HG03135 (cell line): ENCODE data around the gene KY.

Experiments
- ATAC-seq: cut with Tn5 transposase; IDR thresholded peaks from one replicate; pipeline ENCODE4 v1.9.1; 2021; ENCODE audit warnings: mild to moderate bottlenecking, moderate library complexity; ENCODE audit not compliant: unreplicated experiment

Gene KY

DNA sequence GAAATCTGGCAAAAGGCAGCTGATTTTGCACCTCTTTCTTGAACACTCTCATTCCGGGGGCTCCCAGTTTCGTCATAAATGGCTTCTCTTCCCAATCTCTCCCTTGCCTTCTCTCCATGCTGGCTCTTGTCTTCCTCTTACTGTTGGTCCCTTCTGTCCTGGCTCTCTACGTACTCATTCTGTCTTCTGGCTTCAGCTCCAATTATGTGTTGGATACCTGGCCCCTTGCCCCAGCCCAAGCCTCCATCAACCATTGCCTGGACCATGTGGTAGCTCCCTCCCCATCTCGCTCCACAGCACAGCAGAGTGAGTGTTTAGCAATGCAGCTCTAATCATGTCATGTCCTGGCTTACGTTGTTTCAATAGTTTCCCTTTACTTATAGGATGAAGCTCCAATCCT lies 21.7 kb upstream of the KY start:
- ATAC-seq = no peak

DNA sequence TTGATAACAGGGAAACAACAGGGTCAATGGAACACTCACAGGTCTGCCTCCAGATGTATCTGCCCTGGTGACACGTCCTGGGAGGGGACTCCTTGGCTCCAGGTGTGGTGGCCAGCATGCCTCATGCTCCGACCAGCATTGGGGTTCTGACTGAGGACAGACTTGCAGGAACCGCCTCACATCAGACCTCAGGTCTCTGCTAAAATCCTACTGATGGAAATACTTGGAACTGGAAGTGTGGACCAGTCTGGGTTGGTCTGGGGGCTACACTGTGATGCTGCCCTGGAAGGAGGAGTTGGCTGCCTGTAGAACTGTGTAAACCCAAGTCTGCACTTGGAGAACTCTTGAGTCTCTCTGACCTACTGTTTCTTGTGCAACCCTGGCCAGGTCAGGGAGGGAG lies 17.1 kb upstream of the KY start:
- no peak for ATAC-seq

DNA sequence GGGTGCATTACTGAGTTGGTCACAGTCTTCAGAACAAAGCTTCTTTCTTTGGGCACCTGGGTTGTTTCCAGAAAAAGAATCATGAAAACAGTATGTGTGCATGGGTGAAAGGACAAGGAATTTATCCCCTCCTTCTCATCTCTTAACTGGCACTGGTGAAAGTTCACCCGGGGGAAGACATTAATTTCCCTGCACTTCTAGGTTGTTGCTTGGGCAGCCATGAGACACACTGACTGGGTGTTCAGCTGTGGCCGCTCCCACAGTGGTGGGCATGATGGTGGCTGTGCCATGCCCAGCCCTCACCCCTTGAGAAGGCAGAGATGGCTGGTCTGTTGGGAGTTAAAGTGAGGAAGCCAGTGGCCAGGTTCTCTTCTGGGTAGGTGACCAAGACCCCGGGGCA lies 16.6 kb upstream of the KY start:
- ATAC-seq = no peak

DNA sequence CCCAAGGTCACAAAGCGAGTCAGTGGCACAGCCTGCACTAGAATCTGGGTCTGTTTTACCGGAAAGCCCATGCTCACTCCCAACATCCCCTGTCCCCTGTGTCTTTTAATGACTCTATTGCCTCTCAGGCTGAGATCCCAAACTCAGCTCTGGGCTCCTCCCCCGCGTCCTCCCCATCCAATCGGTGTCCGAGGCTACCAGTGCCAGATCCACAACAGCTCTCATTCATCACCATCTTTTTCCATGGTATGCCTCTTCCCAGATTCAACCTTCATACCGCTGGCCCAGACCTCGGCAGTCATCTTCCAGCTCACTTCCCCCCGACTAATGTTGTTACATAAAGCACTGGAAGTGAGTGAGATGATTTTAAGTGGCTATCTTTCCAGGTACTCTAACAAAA lies 16.1 kb upstream of the KY start:
- no peak for ATAC-seq

DNA sequence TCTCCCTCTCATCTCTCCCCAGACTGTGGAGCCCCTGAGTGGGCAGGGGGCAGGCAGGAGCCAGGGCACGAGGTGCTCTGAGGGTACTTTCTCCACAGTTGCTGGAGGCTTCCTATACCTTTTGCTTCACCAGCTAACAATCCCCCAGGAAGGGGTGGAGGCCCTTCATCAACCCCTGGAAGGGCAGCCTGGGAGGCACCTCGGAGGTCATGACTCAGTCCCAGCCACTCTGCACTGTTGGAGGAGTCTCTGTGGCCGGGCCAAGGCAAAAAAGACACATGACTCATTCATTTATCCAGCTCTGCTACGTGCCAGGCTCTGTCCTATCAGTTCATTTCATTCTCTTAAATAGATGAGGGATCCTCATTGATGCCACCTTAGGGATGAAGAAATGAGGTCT lies 15.6 kb upstream of the KY start:
- ATAC-seq = no peak

DNA sequence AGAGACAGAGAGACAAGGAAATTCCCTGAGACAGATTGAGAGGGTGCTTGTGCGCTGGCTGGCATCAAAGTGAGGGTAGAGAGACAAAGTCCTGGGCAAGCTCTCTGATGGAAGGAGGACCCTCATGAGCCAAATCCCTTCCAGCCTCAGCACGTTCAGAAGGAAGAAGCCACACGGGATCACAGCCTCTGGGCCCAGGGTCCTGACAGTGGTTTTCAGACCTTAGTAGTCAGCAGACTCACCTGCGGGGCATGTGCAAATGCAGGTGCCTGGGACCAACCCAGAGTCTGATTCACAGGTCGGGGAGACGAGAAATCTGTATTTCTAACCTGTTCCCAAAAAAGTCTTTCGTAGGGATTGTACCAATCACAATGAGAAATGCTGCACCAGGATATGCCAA lies 15.2 kb upstream of the KY start:
- no peak for ATAC-seq

DNA sequence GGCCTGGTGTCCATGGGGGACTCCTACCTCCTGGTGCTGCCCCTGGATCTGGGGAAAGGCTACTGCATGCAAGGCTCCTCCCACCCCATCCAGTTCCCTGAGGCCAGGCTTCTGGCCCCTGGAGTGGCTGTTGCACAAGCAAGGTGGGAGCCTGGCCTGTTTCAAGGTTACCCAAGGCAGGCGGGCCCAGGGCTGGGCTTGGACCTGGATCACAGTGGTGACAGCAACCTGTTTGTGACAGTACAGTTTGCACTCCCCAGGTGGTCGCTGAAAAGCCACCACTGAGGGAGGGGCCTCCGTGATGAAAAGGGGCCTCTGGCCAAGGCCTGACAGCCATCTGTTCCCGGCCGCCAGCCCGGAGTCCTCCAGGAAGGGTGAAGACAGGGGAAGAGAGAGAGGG lies 14.4 kb upstream of the KY start:
- no peak for ATAC-seq

DNA sequence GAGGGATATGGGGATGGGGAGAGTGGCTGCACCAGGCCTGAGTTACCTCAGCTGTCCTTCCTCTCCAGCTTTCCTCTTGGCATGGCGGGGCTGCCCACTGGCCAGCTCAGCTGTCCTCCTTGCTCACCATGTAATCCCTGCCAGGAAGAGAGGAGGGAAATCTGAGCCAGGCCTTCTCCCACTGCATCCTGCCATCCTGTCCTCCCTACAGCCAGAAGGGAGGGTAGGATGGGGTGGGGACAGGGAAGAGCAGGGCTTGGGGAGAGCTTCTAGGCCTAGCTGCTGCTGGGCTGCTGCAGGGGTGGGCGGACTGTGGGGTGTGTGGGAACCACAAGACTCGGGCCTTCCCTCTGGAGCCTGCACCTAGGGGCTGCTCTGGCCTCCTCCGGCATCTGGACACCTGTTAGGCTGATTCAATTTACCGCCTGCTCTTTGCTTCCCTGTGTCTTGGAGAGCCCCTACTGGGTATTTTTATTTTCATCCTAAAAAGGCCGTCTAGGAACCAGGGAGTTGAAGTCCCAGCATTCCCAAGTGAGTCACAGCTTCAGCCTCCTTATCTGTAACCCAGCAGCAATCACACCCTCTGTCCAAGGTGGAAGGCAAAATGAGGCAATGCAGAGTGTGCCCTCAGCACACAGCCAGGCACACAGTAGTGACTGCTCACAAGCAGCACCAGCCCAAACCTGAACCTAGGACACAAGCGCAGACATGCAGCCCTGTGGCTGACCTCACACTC lies 13.1 kb upstream of the KY start:
- no peak for ATAC-seq

DNA sequence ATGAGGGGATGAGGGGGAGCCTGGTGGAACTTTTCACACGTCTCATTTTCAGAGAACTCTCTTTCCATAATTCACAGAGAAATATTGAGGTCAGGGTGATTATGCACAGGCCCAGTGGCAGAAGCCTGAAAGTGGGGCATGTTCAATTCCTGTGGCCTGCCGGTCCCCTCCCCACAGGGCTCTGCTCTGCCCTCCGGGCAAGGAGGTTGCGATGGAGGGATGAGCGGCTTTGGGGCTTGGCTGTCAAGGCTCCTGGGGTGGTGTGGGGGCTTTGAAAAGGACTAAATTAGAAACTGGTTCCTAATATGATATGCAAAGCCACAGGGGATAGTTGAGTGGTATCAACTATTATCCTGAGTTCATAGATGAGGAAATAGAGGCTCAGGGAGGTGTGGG lies 9.2 kb upstream of the KY start:
- no peak for ATAC-seq

DNA sequence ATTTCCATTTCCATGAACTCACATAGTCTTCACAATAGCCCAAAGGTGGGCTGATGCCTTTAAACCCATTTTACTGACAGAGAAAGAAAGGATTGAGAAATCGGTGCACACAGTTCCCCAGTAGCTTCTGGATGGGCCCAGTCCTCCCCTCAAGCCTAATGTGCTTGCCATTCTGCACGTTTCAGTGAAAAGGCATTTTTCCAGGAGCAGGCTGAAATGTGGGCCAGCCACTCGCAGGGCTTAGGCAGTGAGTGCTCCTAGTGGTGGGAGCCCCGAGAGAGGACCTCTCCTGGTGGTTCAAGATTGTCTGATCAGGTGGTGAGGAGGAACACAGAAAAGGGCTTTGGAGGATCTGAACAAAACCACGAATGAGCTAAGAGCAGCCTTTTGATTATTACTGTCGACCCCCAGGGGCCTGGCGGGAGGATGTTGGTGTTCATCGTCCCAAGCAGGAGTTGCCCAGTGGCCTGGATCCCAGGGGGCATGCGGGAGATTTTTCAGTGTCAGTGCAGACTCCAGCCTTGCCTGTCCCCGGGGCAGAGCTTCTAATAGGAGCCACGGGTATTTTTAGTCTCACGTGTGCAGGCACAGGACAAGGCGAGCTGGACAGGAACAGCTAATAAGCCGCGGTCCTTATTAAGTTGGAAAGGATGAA lies 8.7 kb upstream of the KY start:
- no peak for ATAC-seq

DNA sequence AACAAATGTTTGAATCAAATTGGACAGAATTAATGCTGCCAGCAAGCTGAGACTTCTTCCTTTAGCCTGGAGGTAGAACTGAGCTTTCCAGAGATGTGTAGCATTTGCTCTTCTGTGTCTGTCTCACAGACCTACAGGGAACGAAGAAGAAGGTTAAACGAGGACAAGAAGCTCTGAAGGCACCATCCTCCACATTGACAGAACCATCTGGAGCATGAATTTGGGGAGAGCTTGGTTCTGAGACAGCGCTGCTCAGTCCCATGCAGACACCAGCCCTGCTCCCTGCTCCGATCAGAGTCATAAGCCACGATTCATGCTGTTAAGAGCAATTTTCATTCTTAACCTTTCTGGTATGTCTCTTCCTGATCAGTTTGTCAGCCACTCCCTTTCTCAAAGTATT lies 7.7 kb upstream of the KY start:
- no peak for ATAC-seq

DNA sequence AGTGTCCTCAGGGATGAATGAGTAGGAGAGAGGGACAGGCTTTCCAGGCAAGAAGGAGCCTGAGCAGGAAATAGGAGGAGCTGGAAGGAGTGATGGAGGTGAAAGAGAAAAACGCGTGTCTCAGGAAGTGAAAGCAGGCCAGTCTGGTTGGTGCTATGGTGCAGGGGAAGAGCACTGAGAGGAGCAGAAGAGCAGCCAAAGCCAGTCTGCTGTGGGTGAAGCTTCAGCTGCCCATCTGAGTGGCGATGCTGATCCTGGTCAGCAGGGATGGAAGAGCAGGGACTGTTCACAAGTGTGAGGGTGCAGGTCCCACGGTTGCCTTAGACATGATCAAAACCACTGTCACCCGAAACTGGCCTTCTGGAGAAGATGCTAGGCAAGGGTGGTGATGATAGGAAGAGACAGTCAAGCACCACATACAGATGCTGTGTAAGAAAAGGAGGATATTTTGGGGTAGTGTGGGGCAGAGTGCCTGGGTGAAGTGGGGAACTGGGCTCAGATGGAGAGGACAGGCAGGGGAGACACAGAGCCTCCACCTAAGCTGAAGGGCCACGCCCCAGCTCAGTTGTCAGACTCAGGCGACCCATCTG lies 5.5 kb upstream of the KY start:
- ATAC-seq = no peak

DNA sequence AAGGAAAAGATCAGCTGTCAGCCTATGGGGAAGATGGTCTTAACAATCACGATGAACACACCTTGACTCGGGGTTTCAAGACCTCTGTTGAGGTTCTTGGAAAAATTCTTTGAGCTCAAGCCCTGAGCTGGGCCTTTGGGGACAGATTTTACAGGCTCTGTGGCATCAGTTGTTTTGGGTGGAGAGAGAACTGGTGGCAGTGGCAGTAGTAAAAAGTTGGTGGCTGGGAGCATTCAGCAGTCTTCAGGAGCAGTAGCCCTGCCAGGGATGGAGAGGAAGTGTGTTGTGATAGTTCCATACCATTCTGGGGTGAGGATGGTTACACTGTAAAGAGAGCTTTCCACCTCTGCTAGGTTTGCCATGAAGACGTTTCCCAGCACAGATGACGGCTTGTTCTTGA lies 4.9 kb upstream of the KY start:
- no peak for ATAC-seq

DNA sequence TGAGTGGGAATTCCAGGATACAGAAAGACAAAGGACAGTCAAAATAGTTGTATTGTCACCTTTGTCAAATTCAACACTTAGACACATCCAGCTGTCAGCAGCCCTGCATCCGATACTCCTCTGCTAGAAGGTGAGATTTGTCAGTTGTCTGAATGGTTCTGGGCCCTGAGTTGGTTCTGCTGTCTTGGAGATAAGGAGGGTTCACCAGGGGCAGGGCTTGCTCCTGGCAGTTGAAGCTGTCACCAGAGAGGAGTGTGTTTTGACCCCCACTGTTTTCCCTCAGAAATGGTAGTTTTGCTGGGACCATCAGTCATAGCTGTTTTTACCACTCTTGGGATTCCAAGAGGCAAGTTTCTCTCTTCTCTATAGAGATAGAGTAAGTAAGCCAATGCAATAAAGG lies 3.2 kb upstream of the KY start:
- no peak for ATAC-seq

DNA sequence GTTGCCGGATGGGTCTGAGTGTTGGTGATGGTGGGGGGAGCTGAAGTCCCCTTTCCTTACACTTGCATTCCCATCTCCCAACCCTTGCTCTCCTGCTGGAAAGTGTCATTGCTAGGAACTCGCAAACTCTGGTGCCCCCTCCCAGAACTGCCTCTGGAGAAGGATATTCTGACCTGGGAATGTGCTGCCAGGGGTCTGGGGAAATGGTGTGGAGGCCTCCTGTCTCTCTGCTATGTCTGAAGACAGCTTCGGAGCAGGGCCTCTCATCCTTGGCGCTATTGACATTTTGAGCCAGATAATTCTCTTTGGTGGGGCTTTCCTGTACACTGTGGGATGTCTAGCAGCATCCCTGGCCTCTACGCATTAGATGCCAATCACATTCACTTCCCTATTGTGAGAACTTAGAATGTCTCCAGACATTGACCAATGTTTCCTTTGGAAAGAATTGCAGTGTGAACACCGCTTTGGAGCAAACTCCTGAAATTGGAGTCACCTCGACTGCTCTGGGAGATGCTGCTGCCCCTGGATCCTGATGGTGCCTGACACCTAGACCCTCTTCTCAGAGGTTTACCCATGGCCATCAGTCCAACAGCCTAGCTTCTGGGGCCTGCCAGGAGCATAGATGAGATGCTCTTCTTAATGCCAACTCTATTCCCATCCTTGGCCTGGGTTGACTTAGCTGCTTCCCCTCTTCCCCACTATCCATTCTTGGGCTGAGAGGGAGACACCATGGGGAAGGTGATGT lies 2.2 kb upstream of the KY start:
- ATAC-seq = no peak

DNA sequence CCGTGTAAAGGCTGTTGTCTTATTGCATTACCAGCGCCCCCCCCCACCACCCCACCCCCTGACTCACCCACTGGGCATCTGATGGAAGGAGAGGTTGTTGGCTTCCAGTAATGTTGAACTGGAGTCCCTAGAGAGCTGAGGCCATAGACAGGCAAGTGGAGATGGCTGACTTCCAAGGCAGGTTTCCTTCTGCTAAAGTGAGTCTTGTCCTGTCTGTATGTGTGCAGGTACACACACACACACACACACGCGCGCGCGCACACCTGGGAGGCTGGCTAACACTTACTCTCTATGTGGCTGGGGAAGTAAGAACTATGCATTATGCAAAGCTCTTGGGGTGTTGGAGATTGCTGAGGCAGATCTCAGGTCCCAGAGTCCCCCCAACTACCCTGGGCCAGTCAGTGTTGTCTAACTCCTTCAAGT lies 1.6 kb upstream of the KY start:
- ATAC-seq = no peak

DNA sequence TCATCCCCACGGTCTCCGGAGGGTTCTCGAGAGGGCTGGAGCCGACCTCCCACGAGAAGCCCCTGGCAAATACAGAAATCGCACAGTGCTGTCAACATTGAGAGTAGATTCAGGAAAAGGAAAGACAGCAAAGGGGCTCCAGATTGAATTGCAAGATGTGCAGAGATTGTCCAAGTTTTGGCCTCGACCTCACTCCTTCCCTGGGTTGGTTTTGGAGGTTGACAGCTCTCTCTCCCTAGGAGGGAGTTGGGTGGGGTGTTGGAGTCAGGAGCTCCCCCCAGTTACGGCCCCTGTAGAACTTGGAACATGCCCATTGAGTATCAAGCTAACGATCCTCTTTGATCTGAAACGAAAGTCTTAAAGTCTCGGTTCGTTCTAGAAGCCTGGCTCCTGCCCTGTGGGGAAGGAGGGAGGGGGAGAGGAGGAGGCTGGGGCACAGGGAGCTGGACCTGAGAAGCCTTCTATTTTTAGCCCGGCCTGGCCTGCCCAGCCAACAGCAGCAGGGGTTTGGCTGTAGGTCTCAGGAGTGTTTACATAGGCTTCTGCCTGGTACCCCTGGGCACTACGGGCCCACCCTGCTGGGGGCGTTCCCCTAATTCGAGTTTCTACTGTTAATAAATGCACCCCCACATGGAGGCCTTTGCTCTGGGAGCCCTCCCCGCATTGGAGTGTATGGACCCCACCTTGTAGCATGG lies 672 bp upstream of the KY start:
- ATAC-seq = no peak

DNA sequence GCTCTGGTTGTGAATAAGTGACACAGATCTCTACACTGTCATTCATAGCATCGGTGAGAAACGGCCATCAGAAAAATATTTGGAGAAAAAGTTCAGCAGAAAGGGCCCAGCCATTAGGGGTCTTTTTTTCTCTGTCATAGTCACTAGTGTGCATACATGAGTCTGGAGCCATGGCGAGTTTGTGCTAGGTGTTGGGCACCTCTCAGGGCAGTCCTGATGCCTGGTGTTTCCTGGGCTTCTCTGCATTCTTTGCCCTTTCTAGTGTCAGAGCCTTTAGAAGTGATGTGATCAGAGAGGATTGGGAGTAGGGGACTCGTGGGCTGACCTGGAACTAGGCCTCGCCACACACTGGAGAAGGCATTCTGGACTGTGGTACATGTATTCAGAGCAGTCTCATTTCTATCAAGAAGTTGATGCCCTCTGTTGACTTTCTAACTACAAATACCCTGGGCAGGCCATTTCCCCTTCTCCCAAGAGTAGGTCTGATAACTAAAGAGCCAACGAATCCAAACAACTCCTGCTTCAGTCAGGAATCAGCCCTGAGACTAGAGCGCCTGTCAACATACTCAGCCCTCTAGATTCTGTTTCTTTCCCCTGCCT lies 1.6 kb downstream of the KY start:
- ATAC-seq = no peak

DNA sequence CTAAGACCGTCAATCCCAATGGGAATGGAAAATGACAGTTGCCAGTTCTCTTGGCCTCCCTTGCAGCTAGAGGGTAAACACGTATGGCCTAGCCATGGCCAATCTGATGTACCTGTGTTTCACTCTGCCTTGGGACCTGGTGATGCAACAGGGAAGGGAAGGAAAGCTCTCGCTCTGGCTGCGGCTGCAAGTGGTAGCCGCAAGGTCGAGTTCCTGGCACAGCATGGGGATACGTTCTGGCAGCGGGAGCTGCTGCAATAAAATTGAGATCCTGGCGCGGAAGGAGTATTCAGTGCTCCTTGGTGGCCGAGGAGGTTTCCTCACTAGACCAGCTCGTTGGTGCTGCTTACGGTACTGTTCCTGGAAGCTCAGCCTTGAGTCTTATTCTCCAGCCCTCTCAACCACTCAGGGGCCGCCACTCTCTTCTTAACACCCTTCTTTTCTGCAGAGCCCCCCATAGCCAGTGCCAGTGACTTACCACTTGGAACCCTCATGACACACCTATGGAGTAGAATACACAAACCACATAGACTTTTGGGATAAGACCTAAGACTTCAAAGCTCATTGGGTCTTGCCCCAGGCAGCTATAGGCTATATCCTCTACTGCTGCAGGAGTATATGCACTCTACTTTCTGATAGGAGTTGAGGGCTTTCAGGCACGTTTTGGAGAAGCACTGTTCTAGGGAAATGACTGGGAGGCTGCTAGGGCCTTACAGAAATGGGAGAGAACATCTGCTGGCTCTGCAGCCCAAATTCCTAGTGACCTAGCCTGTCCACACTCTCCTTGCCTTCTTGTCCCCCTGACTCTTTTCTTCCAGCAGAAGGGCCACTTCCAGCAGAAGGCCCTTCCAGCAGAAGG lies 2.7 kb downstream of the KY start:
- ATAC-seq = no peak

DNA sequence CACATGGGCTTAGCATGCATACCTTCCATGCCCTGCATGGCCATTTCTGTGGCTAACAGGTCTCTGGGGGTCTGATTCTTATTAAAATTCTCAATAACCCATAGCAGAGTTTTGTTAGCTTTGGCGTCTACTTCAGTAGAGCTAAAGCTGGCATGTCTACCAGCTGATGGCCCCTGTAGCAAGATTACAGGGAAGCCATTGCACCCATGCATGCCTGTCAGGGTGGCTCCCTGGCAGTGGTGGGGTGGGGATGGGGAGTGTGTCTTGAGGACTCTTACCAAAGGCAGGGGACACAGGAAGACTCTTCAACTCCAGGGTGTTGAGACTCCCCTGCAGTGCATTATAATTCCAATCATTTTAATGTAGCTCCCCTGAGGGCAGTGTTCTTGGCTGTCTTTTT lies 4.7 kb downstream of the KY start:
- no peak for ATAC-seq
